Gastroesophageal sphincter (tissue), 4 donors: ENCODE results near the gene GPR35. TPM values are rescaled to one million over a fixed set of nuclear protein-coding genes. Genes with fewer than 3 reads are reported as not detected.

Source experiments
- ATAC-seq: fragments of 150-250 bp; one replicate; pipeline ENCODE4 v1.9.1; 2016; ENCODE audit warnings: mild to moderate bottlenecking, moderate library complexity
- H3K27ac ChIP-seq, 4 donors: fragments of 200-600 bp; sonication (generic) in 3 of 4; 1 replicate in 3 of 4; 2 replicates in 1 of 4; pipeline ENCODE4 v1.5.1; 2016 to 2019
- H3K27me3 ChIP-seq: fragments of 200-600 bp; sonication (generic); one replicate; pipeline ENCODE4 v1.5.1; 2019
- H3K36me3 ChIP-seq, 2 donors: fragments of 200-600 bp; sonication (generic); one replicate each; pipeline ENCODE4 v1.5.1; 2019; ENCODE audit warnings: control low read depth in 1 of 2
- H3K4me1 ChIP-seq, 3 donors: fragments of 200-600 bp; sonication (generic); 1 replicate in 2 of 3; 2 replicates in 1 of 3; pipeline ENCODE4 v1.5.1; 2016 to 2019; ENCODE audit warnings: control low read depth in 2 of 3
- H3K4me3 ChIP-seq, 2 donors: fragments of 200-600 bp; sonication (generic); one replicate each; pipeline ENCODE4 v1.5.1; 2019; ENCODE audit warnings: mild to moderate bottlenecking in 1 of 2, moderate library complexity in 1 of 2
- H3K9me3 ChIP-seq, 3 donors: fragments of 200-600 bp; sonication (generic); one replicate each; pipeline ENCODE4 v1.5.1; 2017 to 2019; ENCODE audit warnings: control low read depth in 2 of 3
- EP300 ChIP-seq: sonication (generic); formaldehyde crosslinking; IDR thresholded peaks from one replicate; pipeline ENCODE4 v1.6.1; 2017; ENCODE audit warnings: antibody characterized with exemption, mild to moderate bottlenecking
- POLR2A ChIP-seq, 2 donors: fragments of 450-650 bp; IDR thresholded peaks; one replicate each; pipeline ENCODE4 v1.6.1; 2017; ENCODE audit warnings: antibody characterized with exemption in 2 of 2, mild to moderate bottlenecking in 2 of 2, moderate library complexity in 1 of 2
- POLR2AphosphoS5 ChIP-seq: sonication (generic); formaldehyde crosslinking; IDR thresholded peaks from one replicate; pipeline ENCODE4 v1.6.1; 2017; ENCODE audit warnings: antibody characterized with exemption
- WGBS, 2 donors: methylation state at CpG; one replicate each; pipeline ENCODE4 v1.1.5; 2018; ENCODE audit warnings: low coverage in 1 of 2; 5-methylcytosine and 5-hydroxymethylcytosine counted together
- total RNA-seq, 4 donors: library from RNA; depleted of rRNA; stranded (reverse); fragments of >200 nt; gene quantifications; one replicate each; pipeline ENCODE4 v1.1.0, GENCODE V29; 2016
- TF ChIP-seq, protein P1 (sequence below), 4 experiments: fragments of 200-600 bp in 2 of 4; fragments of 450-650 bp in 2 of 4; sonication (generic) in 1 of 4; IDR thresholded peaks; one replicate each; pipeline ENCODE4 v1.5.1; 2017 to 2019; ENCODE audit warnings: antibody characterized with exemption in 4 of 4, mild to moderate bottlenecking in 2 of 4, moderate library complexity in 2 of 4

The GPR35 gene
- total RNA-seq, 4 donors from 2014 or later = 0.93 to 2.3 (median 1.9) TPM

DNA sequence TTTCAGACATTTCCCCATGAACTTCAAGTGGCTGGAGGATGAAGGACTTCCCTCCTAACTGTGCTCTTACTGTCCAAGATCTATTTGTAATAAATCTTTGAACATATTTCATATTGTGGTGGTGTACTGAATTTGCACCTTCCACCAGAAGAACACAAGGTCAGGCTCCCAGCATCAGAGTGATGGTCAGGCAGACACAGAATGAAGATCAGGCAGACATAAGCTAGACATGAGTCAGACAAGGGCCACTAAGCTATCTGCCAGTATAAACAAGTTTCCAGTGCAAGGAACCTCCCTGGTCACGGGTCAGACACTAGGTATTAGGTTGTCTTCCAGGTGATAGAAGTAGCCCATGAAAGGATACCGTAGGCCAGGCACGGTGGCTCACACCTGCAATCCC is 37.4 kb downstream of the GPR35 start:
- Histone ChIP-seq H3K27ac (no peak overlapping the region), H3K4me1 (no peaks in the 10 kb centered on the region), H3K9me3 (peaks cover 0 to 19% (median 0%) of the 10 kb centered on the region in 3 donors), H3K36me3 (no peaks in the 10 kb centered on the region), H3K27me3 (peaks cover 65% of the 10 kb centered on the region), H3K4me3 (no peak overlapping the region)
- ATAC-seq = no peak
- WGBS, 2 donors = 61 to 72% methylated on average over 2 to 3 of the region's 3 CpGs
- TF ChIP-seq POLR2A (IDR thresholded peaks at IDR 0.05) = no peak
- TF ChIP-seq EP300 = no peak
- no peak for TF ChIP-seq POLR2AphosphoS5
- TF ChIP-seq, protein P1, sequence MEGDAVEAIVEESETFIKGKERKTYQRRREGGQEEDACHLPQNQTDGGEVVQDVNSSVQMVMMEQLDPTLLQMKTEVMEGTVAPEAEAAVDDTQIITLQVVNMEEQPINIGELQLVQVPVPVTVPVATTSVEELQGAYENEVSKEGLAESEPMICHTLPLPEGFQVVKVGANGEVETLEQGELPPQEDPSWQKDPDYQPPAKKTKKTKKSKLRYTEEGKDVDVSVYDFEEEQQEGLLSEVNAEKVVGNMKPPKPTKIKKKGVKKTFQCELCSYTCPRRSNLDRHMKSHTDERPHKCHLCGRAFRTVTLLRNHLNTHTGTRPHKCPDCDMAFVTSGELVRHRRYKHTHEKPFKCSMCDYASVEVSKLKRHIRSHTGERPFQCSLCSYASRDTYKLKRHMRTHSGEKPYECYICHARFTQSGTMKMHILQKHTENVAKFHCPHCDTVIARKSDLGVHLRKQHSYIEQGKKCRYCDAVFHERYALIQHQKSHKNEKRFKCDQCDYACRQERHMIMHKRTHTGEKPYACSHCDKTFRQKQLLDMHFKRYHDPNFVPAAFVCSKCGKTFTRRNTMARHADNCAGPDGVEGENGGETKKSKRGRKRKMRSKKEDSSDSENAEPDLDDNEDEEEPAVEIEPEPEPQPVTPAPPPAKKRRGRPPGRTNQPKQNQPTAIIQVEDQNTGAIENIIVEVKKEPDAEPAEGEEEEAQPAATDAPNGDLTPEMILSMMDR (IDR thresholded peaks at IDR 0.05) = no peak

DNA sequence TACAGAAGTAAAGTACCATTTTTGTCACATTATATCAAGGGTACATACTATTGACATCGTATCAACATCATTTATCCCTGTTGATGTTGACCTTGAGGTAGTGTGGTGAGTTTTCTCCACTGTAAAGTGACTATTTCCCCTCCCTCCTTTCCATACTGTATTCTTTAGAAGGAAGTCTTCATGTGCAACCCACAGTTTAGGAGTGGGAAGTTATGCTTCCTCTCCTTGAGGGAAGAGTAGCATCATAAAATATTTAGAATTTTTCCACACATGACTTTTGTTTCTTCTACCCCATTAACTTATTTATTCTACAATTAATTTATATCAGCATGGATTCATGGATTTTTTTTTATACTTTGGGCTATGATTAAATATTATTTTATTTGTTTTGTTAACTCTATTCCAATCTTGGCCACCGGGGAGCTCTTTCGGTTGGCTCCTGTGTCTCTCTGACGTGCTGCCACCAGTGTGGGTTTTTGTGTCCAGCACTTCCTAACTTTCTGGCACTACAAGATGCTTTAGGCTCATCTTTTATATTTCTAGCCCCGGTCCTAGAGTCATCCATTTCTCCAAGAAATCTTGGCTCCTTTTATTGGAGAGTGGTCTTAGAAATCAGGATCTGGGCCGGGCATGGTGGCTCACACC is 38.4 kb downstream of the GPR35 start:
- H3K4me1 ChIP-seq = no peaks in the 10 kb centered on the region
- no peak overlapping the region for H3K4me3 ChIP-seq
- peaks cover 0 to 19% (median 0%) of the 10 kb centered on the region in 3 donors for H3K9me3 ChIP-seq
- TF ChIP-seq POLR2AphosphoS5 (no peak), POLR2A (IDR thresholded peaks at IDR 0.05) (no peak), EP300 (no peak)
- TF ChIP-seq, protein P1 (IDR thresholded peaks at IDR 0.05) = no peak
- no peak for ATAC-seq
- WGBS, 2 donors = 54 to 76% methylated on average over 3 to 5 of the region's 6 CpGs
- no peak overlapping the region for H3K27ac ChIP-seq
- peaks cover 65% of the 10 kb centered on the region for H3K27me3 ChIP-seq
- no peaks in the 10 kb centered on the region for H3K36me3 ChIP-seq

DNA sequence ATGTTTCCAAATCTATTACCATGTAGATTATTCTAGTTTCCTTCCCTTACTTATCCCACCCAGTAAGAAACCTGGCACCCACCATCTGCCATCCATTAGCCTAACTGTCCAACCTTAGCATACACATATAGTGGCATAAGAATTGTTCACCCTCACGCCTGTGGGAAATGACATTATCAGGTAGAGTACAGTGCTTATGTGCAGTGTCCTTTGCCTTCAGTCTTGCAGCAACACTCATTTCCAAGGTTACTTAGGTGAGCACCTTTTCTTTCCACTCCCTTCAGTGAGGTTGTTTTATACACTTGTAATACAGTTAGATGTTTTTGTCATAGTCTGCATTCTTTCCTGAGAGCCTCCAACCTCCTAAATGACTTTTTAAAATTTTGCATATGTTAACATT is 39.3 kb downstream of the GPR35 start:
- TF ChIP-seq EP300 (no peak), POLR2A (IDR thresholded peaks at IDR 0.05) (no peak), POLR2AphosphoS5 (no peak)
- TF ChIP-seq, protein P1 (IDR thresholded peaks at IDR 0.05) = no peak
- 71 to 100% methylated on average over 1 of the region's 1 CpG for WGBS, 2 donors
- Histone ChIP-seq H3K4me3 (no peak overlapping the region), H3K27me3 (peaks cover 56% of the 10 kb centered on the region), H3K9me3 (peaks cover 0 to 19% (median 0%) of the 10 kb centered on the region in 3 donors), H3K36me3 (no peaks in the 10 kb centered on the region), H3K4me1 (no peaks in the 10 kb centered on the region), H3K27ac (no peak overlapping the region)
- ATAC-seq = no peak

DNA sequence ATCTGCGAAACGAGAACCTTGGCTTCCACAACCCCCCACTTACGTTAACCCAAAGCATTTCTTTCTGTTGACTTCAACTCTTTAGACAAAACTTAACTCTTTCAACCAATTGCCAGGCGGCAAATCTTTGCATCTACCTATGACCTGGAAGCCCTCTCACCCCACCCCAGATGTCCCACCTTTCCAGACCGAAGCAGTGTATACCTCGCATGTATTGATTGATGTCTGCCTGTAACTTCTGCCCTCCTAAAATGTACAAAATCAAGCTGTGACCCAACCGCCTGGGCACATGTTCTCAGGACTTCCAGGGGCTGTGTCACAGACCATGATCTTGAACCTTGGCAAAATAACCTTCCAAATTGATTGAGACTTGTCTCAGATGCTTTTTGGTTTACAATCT is 45.1 kb downstream of the GPR35 start:
- no peak overlapping the region for H3K27ac ChIP-seq
- H3K36me3 ChIP-seq = no peaks in the 10 kb centered on the region
- peaks cover 0 to 2% (median 0%) of the 10 kb centered on the region in 3 donors for H3K9me3 ChIP-seq
- TF ChIP-seq POLR2A (IDR thresholded peaks at IDR 0.05) = no peak
- TF ChIP-seq, protein P1 (IDR thresholded peaks at IDR 0.05) = no peak
- no peak for TF ChIP-seq POLR2AphosphoS5
- no peak for TF ChIP-seq EP300
- peaks cover 63% of the 10 kb centered on the region for H3K27me3 ChIP-seq
- peaks cover 0 to 7% (median 0%) of the 10 kb centered on the region in 3 donors for H3K4me1 ChIP-seq
- no peak for ATAC-seq
- 56 to 68% methylated on average over 5 to 7 of the region's 7 CpGs for WGBS, 2 donors
- H3K4me3 ChIP-seq = no peak overlapping the region

DNA sequence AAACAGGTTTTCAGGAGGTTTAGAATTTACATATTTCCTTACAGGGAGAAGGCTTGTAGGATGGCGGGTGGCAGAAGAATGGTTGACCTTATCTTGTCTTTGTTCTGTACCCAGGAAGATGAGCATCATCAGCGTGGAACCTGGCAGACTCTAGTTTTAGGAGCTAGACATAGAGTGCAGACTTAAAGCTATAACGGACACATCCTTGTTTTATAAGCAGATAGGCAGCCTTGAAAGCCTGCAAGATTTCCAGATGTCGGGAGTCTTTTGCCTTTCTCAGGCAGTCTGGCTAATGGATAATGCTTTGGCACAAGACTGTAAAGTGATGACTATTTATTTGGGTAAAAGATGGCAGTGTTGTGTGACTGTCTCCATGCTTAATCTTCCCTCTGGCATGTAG is 45.7 kb downstream of the GPR35 start:
- peaks cover 57% of the 10 kb centered on the region for H3K27me3 ChIP-seq
- WGBS, 2 donors = 69 to 73% methylated on average over 3 to 4 of the region's 4 CpGs
- H3K4me3 ChIP-seq = no peak overlapping the region
- no peak for ATAC-seq
- no peak overlapping the region for H3K27ac ChIP-seq
- H3K4me1 ChIP-seq = peaks cover 0 to 7% (median 0%) of the 10 kb centered on the region in 3 donors
- TF ChIP-seq, protein P1 (IDR thresholded peaks at IDR 0.05) = no peak
- TF ChIP-seq POLR2AphosphoS5 = no peak
- no peak for TF ChIP-seq EP300
- TF ChIP-seq POLR2A (IDR thresholded peaks at IDR 0.05) = no peak
- no peaks in the 10 kb centered on the region for H3K9me3 ChIP-seq
- no peaks in the 10 kb centered on the region for H3K36me3 ChIP-seq
